K562 (cell line): Measurements from ENCODE around the gene SNRPD2. TPM values are rescaled to one million over a fixed set of nuclear protein-coding genes. Genes with fewer than 3 reads are reported as not detected.

Source experiments
- ARID1B ChIP-seq: fragments of 450-650 bp; IDR thresholded peaks from 2 replicates; pipeline ENCODE4 v1.6.1; 2016; ENCODE audit warnings: antibody characterized with exemption, mild to moderate bottlenecking, inconsistent platforms
- ARNT ChIP-seq, 2 experiments: fragments of 450-650 bp; IDR thresholded peaks; 2 replicates each; pipeline ENCODE4 v1.6.1; 2016; ENCODE audit warnings: mild to moderate bottlenecking in 1 of 2
- COPS2 ChIP-seq: fragments of 450-650 bp; conservative IDR thresholded peaks from 2 replicates; pipeline ENCODE4 v1.6.1; 2016; ENCODE audit warnings: mild to moderate bottlenecking, moderate library complexity
- FOSL1 ChIP-seq: fragments of 200-800 bp; sonication (Bioruptor generic); conservative IDR thresholded peaks from 2 replicates; pipeline ENCODE4 v1.6.1; 2016; ENCODE audit warnings: missing genetic modification characterization, missing compliant biosample characterization
- HCFC1 ChIP-seq: IDR thresholded peaks from 2 replicates; pipeline ENCODE4 v1.6.1; 2012; ENCODE audit warnings: low read depth, low read length, improper control_type of control experiment
- HLTF ChIP-seq: fragments of 450-650 bp; IDR thresholded peaks from 2 replicates; pipeline ENCODE4 v1.6.1; 2016
- KLF6 ChIP-seq: fragments of 250-450 bp; sonication (Bioruptor Pico); IDR thresholded peaks from 2 replicates; pipeline ENCODE4 v1.4.0; 2020; ENCODE audit warnings: mild to moderate bottlenecking, moderate library complexity, borderline replicate concordance
- NFIX ChIP-seq: fragments of 250-450 bp; sonication (Bioruptor Pico); IDR thresholded peaks from 2 replicates; pipeline ENCODE4 v1.4.0; 2020; ENCODE audit warnings: low read depth, mild to moderate bottlenecking, moderate library complexity
- PPARD ChIP-seq: fragments of 250-450 bp; sonication (Bioruptor Pico); IDR thresholded peaks from 2 replicates; pipeline ENCODE4 v1.8.0; 2022; ENCODE audit warnings: inconsistent platforms, mild to moderate bottlenecking, moderate library complexity
- RAD51 ChIP-seq: fragments of 450-650 bp; IDR thresholded peaks from 2 replicates; pipeline ENCODE4 v1.7.1; 2016; ENCODE audit warnings: low read depth, mild to moderate bottlenecking, borderline replicate concordance
- RBM25 ChIP-seq: fragments of 200-400 bp; formaldehyde crosslinking; IDR thresholded peaks from 2 replicates; pipeline ENCODE4 v1.6.1; 2018; ENCODE audit warnings: low read length, low read depth, moderate library complexity; ENCODE audit not compliant: severe bottlenecking
- SIRT6 ChIP-seq: IDR thresholded peaks from one replicate; pipeline ENCODE4 v1.6.1; 2012; ENCODE audit warnings: low read depth, mild to moderate bottlenecking, control low read depth, inconsistent platforms, low read length, moderate library complexity
- TCF3 ChIP-seq: sonication (generic); formaldehyde crosslinking; IDR thresholded peaks from 2 replicates; pipeline ENCODE4 v1.4.0; 2020; ENCODE audit warnings: mild to moderate bottlenecking, missing genetic modification reagents
- TEAD4 ChIP-seq, 2 experiments: sonication (generic) in 1 of 2; formaldehyde crosslinking in 1 of 2; IDR thresholded peaks; 2 replicates each; pipeline versions ENCODE4 v1.6.1 to v1.8.0; 2012 to 2022; ENCODE audit warnings: borderline replicate concordance in 1 of 2, inconsistent platforms in 1 of 2, low read length in 1 of 2, mild to moderate bottlenecking in 1 of 2, missing genetic modification reagents in 1 of 2
- ZNF324 ChIP-seq: fragments of 250-450 bp; sonication (Bioruptor Pico); IDR thresholded peaks from 2 replicates; pipeline ENCODE4 v1.4.0; 2020; ENCODE audit warnings: mild to moderate bottlenecking
- ZNF695 ChIP-seq: fragments of 450-650 bp; formaldehyde crosslinking; IDR thresholded peaks from 2 replicates; pipeline ENCODE4 v1.4.0; 2020; ENCODE audit warnings: mild to moderate bottlenecking, moderate library complexity
- ZNF696 ChIP-seq: fragments of 250-450 bp; sonication (Bioruptor Pico); conservative IDR thresholded peaks from 2 replicates; pipeline ENCODE4 v1.4.0; 2020; ENCODE audit warnings: mild to moderate bottlenecking, moderate library complexity
- ZNF778 ChIP-seq: fragments of 450-650 bp; formaldehyde crosslinking; IDR thresholded peaks from 2 replicates; pipeline ENCODE4 v1.4.0; 2020; ENCODE audit warnings: mild to moderate bottlenecking, moderate library complexity
- polyA plus RNA-seq, 8 experiments: library from polyadenylated mRNA; depleted of rRNA in 4 of 8; stranded (reverse) in 5 of 8; unstranded in 3 of 8; fragments of >200 nt; fragmentation: Nextera tagmentation in 2 of 8; fragmentation: Illumina TruSeq in 1 of 8; extraction: Ambion mirVana in 2 of 8; extraction: Trizol in 1 of 8; gene quantifications; 2 replicates each; pipeline versions ENCODE4 v1.2.1 to v1.2.3, GENCODE V29; 2011 to 2014; ENCODE audit warnings: inconsistent platforms in 1 of 8, missing spikeins in 1 of 8
- total RNA-seq, 7 experiments: library from RNA; depleted of rRNA in 6 of 7; stranded (reverse); fragments of >200 nt in 6 of 7; fragmentation: Illumina TruSeq in 2 of 7; extraction: Trizol in 2 of 7; gene quantifications; 2 replicates each; pipeline versions ENCODE4 v1.2.1 to v1.2.3, GENCODE V29; 2011 to 2021; ENCODE audit warnings: low replicate concordance in 1 of 7
- TF ChIP-seq, protein P1 (sequence below): fragments of 250-450 bp; sonication (Bioruptor Pico); IDR thresholded peaks from 2 replicates; pipeline ENCODE4 v1.5.0; 2021
- TF ChIP-seq, protein P2 (sequence below): IDR thresholded peaks from 2 replicates; pipeline ENCODE4 v1.6.1; 2012; ENCODE audit warnings: low read depth, low read length, improper control_type of control experiment, borderline replicate concordance
- TF ChIP-seq, protein P3 (sequence below): fragments of 450-650 bp; IDR thresholded peaks from 2 replicates; pipeline ENCODE4 v1.6.1; 2016
- TF ChIP-seq, protein P4 (sequence below): sonication (generic); formaldehyde crosslinking; IDR thresholded peaks from 2 replicates; pipeline ENCODE4 v1.9.0; 2022; ENCODE audit warnings: mild to moderate bottlenecking, missing genetic modification reagents
- TF ChIP-seq, protein P5 (sequence below): IDR thresholded peaks from 2 replicates; pipeline ENCODE4 v1.6.1; 2011; ENCODE audit not compliant: insufficient read length; ENCODE audit errors: extremely low read depth

SNRPD2 gene
- total and polyA plus RNA-seq, 9 of the 15 experiments (the other 6 are each of a cell fraction or from before 2014, with no cell fraction given), result 728 to 4,411 (median 1,029) TPM

DNA sequence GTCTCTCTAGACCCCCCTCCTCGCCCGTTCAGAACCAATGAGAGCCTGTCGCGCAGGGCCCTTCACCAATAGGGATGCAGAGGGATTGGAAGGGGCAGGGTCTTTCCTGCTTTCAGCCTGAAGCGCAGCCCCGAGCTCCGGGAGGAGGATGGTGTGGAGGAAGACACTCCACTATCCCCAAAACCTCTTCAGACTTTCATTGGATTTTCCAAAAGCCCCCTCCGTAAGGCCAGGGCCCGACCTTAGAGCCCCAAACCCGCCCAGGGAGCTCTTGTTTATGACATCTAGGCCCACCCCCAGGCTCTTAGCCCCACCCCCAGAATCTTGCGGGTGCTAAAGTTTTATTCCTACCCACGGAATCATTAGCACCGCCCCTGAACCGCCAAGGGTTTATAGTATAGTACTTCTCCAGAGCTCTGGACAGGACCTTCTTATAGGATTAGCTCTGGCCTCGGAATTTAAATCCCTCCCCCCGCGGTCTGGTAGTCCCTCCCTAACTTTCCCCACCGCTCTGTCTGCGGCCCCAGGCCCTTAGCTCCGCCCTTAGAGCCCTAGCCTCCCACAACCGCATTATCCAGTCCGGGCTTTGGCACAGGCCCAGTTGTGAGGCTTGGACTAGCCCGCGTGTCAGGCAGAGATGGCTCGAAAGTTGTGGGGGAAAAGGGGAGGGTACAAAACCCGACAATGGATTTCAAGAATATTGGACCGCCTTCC is 46.0 kb downstream of the SNRPD2 start (continued):
- TF ChIP-seq, protein P1, sequence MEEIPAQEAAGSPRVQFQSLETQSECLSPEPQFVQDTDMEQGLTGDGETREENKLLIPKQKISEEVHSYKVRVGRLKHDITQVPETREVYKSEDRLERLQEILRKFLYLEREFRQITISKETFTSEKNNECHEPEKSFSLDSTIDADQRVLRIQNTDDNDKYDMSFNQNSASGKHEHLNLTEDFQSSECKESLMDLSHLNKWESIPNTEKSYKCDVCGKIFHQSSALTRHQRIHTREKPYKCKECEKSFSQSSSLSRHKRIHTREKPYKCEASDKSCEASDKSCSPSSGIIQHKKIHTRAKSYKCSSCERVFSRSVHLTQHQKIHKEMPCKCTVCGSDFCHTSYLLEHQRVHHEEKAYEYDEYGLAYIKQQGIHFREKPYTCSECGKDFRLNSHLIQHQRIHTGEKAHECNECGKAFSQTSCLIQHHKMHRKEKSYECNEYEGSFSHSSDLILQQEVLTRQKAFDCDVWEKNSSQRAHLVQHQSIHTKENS, result no peak
- TF ChIP-seq NFIX (CRISPR knock-in tag), result no peak
- peak; percentile 38; the same call in 1 of the 2 replicates for TF ChIP-seq HCFC1
- no peak for TF ChIP-seq PPARD (CRISPR knock-in tag)
- TF ChIP-seq, protein P2, sequence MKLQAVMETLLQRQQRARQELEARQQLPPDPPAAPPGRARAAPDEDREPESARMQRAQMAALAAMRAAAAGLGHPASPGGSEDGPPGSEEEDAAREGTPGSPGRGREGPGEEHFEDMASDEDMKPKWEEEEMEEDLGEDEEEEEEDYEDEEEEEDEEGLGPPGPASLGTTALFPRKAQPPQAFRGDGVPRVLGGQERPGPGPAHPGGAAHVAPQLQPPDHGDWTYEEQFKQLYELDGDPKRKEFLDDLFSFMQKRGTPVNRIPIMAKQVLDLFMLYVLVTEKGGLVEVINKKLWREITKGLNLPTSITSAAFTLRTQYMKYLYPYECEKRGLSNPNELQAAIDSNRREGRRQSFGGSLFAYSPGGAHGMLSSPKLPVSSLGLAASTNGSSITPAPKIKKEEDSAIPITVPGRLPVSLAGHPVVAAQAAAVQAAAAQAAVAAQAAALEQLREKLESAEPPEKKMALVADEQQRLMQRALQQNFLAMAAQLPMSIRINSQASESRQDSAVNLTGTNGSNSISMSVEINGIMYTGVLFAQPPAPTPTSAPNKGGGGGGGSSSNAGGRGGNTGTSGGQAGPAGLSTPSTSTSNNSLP, result peak; percentile 62; the same call in 1 of the 2 replicates
- peak; percentile 32 for TF ChIP-seq TEAD4 (IDR thresholded peaks at IDR 0.05; ENCODE audit: low read length)
- no peak for TF ChIP-seq TEAD4 (CRISPR knock-in tag; IDR thresholded peaks at IDR 0.05; ENCODE audit: borderline replicate concordance)
- TF ChIP-seq RBM25, result peak; percentile 96
- TF ChIP-seq RAD51, result peak; percentile 55; the same call in 1 of the 2 replicates
- TF ChIP-seq SIRT6, result no peak
- TF ChIP-seq ZNF696 (CRISPR knock-in tag), result no peak
- no peak for TF ChIP-seq ZNF778 (CRISPR knock-in tag)
- peak; percentile 69 for TF ChIP-seq ZNF324
- TF ChIP-seq KLF6, result no peak
- TF ChIP-seq FOSL1 (tag), result no peak; the same call in 1 of the 2 replicates
- TF ChIP-seq, protein P3, sequence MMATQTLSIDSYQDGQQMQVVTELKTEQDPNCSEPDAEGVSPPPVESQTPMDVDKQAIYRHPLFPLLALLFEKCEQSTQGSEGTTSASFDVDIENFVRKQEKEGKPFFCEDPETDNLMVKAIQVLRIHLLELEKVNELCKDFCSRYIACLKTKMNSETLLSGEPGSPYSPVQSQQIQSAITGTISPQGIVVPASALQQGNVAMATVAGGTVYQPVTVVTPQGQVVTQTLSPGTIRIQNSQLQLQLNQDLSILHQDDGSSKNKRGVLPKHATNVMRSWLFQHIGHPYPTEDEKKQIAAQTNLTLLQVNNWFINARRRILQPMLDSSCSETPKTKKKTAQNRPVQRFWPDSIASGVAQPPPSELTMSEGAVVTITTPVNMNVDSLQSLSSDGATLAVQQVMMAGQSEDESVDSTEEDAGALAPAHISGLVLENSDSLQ, result peak; percentile 69
- TF ChIP-seq, protein P4, sequence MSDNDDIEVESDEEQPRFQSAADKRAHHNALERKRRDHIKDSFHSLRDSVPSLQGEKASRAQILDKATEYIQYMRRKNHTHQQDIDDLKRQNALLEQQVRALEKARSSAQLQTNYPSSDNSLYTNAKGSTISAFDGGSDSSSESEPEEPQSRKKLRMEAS (CRISPR knock-in tag), result peak; percentile 85
- TF ChIP-seq ARID1B, result peak; percentile 47
- TF ChIP-seq HLTF, result no peak
- no peak for TF ChIP-seq TCF3 (CRISPR knock-in tag)
- TF ChIP-seq ZNF695 (CRISPR knock-in tag), result no peak
- no peak for TF ChIP-seq COPS2
- TF ChIP-seq, protein P5, sequence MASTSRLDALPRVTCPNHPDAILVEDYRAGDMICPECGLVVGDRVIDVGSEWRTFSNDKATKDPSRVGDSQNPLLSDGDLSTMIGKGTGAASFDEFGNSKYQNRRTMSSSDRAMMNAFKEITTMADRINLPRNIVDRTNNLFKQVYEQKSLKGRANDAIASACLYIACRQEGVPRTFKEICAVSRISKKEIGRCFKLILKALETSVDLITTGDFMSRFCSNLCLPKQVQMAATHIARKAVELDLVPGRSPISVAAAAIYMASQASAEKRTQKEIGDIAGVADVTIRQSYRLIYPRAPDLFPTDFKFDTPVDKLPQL, result no peak
- TF ChIP-seq ARNT (IDR thresholded peaks at IDR 0.05), result peak; percentile 90 to 92; a peak in 3 of 4 replicates
